ENCODE data around the gene HOXB3.

Gene HOXB3

GRCh38 chr17:48569674-48570324 lies 20.2 kb downstream of the HOXB3 start:
- DNase-seq (ENCODE audit: low spot score), result no peak

DNA sequence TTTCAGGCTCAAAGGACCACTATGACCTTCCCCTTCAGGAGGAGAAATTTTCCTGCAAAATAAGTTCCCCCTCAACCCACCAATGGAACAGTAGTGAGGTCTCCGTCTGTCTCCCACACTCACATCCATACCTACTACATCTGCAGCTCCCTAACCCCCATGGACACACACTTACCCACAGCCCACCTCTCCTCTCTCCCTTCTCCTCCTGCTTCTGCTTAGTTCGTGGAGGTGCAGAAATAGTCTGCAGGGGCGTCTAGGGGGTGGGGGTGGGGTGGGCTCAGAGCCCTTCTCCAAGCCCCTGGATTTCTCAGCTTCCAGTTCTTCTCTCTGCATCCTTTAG lies 20.8 kb downstream of the HOXB3 start:
- no peak for DNase-seq (ENCODE audit: low spot score)

GRCh38 chr17:48568499-48569239 lies 21.4 kb downstream of the HOXB3 start:
- DNase-seq (ENCODE audit: low spot score), result no peak

- DNase-seq (ENCODE audit: low spot score), result no peak
Observed at GRCh38 chr17:48567646-48568354, 22.2 kb downstream of the HOXB3 start.

GRCh38 chr17:48567209-48567608 lies 22.8 kb downstream of the HOXB3 start:
- DNase-seq (ENCODE audit: low spot score), result no peak

- no peak for DNase-seq (ENCODE audit: low spot score)
Observed at GRCh38 chr17:48566717-48567116, 23.3 kb downstream of the HOXB3 start.

DNA sequence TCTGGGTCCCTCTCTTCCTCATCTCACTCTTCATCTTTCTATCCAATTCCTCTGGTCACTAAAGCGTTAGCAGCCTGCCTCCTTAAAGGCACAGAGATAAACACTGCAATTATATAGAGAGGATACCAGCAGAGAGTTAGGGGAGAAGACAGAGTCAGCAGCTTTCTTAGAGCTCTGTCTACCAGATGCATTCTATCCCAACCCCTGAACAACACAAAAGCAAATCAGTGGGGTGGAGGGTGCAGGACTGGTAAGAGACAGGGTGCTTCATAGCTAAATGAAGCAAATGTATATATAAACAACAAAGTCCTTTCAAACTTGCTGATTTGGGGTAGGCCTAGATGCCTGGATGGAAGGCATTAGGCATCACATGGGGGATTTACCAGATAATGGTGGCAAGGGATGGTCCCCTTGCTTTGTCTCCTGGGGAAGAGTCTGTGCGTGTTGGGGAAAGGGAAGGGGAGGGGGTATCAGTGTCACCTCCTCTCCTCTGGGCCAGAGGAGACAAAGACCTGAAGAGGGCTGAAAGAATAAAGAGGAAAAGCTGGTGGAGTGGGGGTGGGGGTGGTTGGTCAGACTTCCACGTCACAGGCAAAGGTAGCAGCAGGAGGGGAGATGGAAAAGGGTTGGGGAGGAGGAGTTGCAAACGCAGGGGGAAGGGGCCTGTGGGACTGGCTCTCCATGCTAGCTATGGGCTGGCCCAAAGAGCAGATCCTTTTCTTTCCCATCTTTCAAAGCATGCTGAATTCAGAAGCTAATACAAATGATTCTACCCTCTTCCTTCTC lies 23.9 kb downstream of the HOXB3 start:
- no peak for DNase-seq (ENCODE audit: low spot score)

GRCh38 chr17:48565022-48565554 lies 25.0 kb downstream of the HOXB3 start:
- DNase-seq (ENCODE audit: low spot score), result no peak

GRCh38 chr17:48564188-48565021 lies 25.6 kb downstream of the HOXB3 start:
- DNase-seq (ENCODE audit: low spot score), result no peak

DNA sequence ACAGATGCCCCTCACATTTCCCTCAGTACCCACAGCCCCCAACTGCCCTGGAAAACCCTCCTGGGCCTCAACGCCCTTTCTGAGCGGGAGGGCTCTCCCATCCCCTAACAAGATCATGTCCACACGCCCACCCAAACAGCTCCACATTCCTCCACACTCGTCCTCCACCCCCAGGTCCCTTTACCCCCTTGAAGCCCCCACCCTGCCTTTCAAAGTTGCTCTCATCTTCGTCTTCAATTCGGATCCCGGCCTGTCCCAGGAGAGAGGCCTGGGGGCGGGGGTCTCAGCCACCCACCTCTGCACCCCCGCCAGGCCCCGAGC lies 26.2 kb downstream of the HOXB3 start:
- no peak for DNase-seq (ENCODE audit: low spot score)

DNA sequence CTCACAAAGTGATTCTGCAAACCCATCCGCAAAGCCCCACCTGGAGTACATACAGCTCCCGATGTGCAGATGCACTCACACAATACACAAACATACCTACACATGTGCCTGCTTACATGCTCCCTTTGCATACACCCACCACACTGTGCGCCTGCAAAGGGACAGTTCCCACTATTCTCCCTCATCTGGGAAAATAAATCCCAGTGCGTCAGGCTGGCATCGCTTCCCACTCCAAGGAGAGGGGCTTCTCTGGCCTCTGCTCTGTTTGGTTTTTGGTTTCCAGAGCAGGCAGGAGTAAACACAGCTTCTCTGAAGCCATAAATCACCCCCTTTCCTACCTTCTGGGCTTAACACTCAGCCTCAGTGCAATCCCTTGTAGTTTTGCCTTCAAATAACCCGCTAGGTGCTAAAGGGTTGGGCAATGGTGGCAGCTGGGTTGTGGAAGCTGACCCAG lies 26.6 kb downstream of the HOXB3 start:
- DNase-seq (ENCODE audit: low spot score), result no peak

GRCh38 chr17:48562934-48563333 lies 27.1 kb downstream of the HOXB3 start:
- no peak for DNase-seq (ENCODE audit: low spot score)

- DNase-seq (ENCODE audit: low spot score), result no peak
Observed at GRCh38 chr17:48561884-48562810, 27.9 kb downstream of the HOXB3 start.

- DNase-seq (ENCODE audit: low spot score), result no peak
Observed at GRCh38 chr17:48559840-48560817, 29.9 kb downstream of the HOXB3 start.

GRCh38 chr17:48559122-48559839 lies 30.8 kb downstream of the HOXB3 start:
- no peak for DNase-seq (ENCODE audit: low spot score)

GRCh38 chr17:48558831-48559121 lies 31.3 kb downstream of the HOXB3 start:
- DNase-seq (ENCODE audit: low spot score), result no peak

DNA sequence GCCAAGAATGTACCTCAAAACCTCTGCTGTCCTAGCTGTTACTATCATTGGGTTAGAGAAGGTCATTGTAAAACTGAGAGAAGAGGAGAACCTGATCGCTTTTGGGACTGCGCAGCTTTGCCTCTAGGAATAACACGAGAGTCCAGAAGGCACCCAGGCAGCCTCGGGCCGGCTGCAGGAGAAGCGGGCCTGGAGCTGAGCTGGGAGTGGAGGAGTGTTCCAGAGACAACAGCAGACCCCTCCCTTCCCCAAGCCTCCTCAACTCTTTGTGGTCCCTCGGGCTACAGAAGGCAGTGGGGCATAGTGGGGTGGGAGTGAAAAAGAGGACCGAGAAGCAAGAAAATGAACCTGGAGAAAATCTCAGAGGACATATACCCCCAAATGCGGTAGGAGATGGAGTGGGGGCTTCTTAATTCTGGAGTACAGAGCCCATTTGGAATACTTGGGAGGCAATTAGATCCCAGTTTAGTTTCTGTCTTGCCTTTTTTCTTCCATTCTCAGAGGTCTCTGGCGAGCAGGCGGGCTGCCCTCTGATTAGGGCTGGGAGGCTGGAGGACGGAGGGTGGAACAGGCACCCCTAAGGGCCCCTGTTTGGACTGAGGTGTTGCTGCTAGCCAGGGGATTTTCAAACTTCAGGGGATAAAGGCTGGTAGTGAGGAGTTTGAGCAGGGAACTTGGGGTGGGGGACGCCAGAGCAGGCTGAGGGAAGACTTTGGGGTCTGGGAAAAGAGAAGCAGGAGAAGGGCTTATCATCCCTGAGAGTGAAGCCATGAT lies 31.8 kb downstream of the HOXB3 start:
- no peak for DNase-seq (ENCODE audit: low spot score)

Data from AG08396 (cell line).